Suprapubic skin (tissue), 4 donors: ENCODE measurements around the gene RRP8. TPM values are rescaled to one million over a fixed set of nuclear protein-coding genes. Genes with fewer than 3 reads are reported as not detected.

Experiments
- DNase-seq, 2 donors: peaks; one replicate each; pipeline ENCODE4 v3.0.0-alpha.2; 2019; ENCODE audit warnings: low spot score in 2 of 2
- H3K27ac ChIP-seq: fragments of 200-600 bp; sonication (generic); one replicate; pipeline ENCODE4 v1.5.1; 2019
- H3K27me3 ChIP-seq: fragments of 200-600 bp; sonication (generic); one replicate; pipeline ENCODE4 v1.5.1; 2019
- H3K36me3 ChIP-seq: fragments of 200-600 bp; sonication (generic); one replicate; pipeline ENCODE4 v1.5.1; 2019
- H3K4me1 ChIP-seq: fragments of 200-600 bp; sonication (generic); one replicate; pipeline ENCODE4 v1.5.1; 2019
- H3K4me3 ChIP-seq: fragments of 200-600 bp; sonication (generic); one replicate; pipeline ENCODE4 v1.5.1; 2019; ENCODE audit warnings: mild to moderate bottlenecking
- H3K9me3 ChIP-seq: fragments of 200-600 bp; sonication (generic); one replicate; pipeline ENCODE4 v1.5.1; 2019
- CTCF ChIP-seq, 2 donors: fragments of 200-600 bp in 1 of 2; fragments of 450-650 bp in 1 of 2; sonication (generic) in 1 of 2; IDR thresholded peaks; one replicate each; pipeline ENCODE4 v1.5.1; 2016 to 2019; ENCODE audit warnings: antibody characterized with exemption in 2 of 2, mild to moderate bottlenecking in 1 of 2, moderate library complexity in 1 of 2
- EP300 ChIP-seq: sonication (generic); formaldehyde crosslinking; IDR thresholded peaks from one replicate; pipeline ENCODE4 v1.6.1; 2017; ENCODE audit warnings: antibody characterized with exemption
- POLR2A ChIP-seq, 2 donors: fragments of 450-650 bp; IDR thresholded peaks; one replicate each; pipeline ENCODE4 v1.6.1; 2017; ENCODE audit warnings: antibody characterized with exemption in 2 of 2, mild to moderate bottlenecking in 2 of 2, moderate library complexity in 2 of 2
- POLR2AphosphoS5 ChIP-seq, 3 donors: sonication (generic); formaldehyde crosslinking; IDR thresholded peaks; one replicate each; pipeline ENCODE4 v1.6.1; 2017; ENCODE audit warnings: antibody characterized with exemption in 3 of 3
- WGBS: methylation state at CpG from one replicate; pipeline ENCODE4 v1.1.5; 2018; 5-methylcytosine and 5-hydroxymethylcytosine counted together
- total RNA-seq, 4 donors: library from RNA; depleted of rRNA; stranded (reverse); fragments of >200 nt; gene quantifications; one replicate each; pipeline ENCODE4 v1.1.0, GENCODE V29; 2016

The RRP8 gene
- total RNA-seq, 4 donors from 2014 or later: 15.9 to 33.6 (median 18.3) TPM

- no peak overlapping the region for H3K4me3 ChIP-seq
- no peaks in the 10 kb centered on the region for H3K36me3 ChIP-seq
- 83% methylated on average over 1 of the region's 1 CpG for WGBS
- TF ChIP-seq EP300 (no peak), CTCF (IDR thresholded peaks at IDR 0.05) (no peak), POLR2AphosphoS5 (IDR thresholded peaks at IDR 0.05) (no peak), POLR2A (IDR thresholded peaks at IDR 0.05) (no peak)
- peaks cover 10% of the 10 kb centered on the region for H3K9me3 ChIP-seq
- no peaks in the 10 kb centered on the region for H3K27me3 ChIP-seq
- DNase-seq: no peak
- peaks cover 8% of the 10 kb centered on the region for H3K4me1 ChIP-seq
- H3K27ac ChIP-seq: no peak overlapping the region
Measured at GRCh38 chr11:6583584-6583983, 19.8 kb downstream of the RRP8 start.

- WGBS: 100% methylated on average over 2 of the region's 2 CpGs
Measured at GRCh38 chr11:6579681-6580080, 23.7 kb downstream of the RRP8 start.

GRCh38 chr11:6578134-6578533, 25.3 kb downstream of the RRP8 start:
- WGBS: 96% methylated on average over 1 of the region's 1 CpG
- Histone ChIP-seq H3K4me3 (no peak overlapping the region), H3K27ac (no peak overlapping the region), H3K27me3 (no peaks in the 10 kb centered on the region), H3K36me3 (no peaks in the 10 kb centered on the region), H3K9me3 (peaks cover 4% of the 10 kb centered on the region), H3K4me1 (peaks cover 11% of the 10 kb centered on the region)
- no peak for DNase-seq
- TF ChIP-seq EP300 (no peak), CTCF (IDR thresholded peaks at IDR 0.05) (no peak), POLR2A (IDR thresholded peaks at IDR 0.05) (no peak), POLR2AphosphoS5 (IDR thresholded peaks at IDR 0.05) (no peak)

More at GRCh38 chr11:6579681-6580080, 23.7 kb downstream of the RRP8 start:
- peaks cover 10% of the 10 kb centered on the region for H3K9me3 ChIP-seq
- H3K27me3 ChIP-seq: no peaks in the 10 kb centered on the region
- no peak for DNase-seq
- peaks cover 11% of the 10 kb centered on the region for H3K4me1 ChIP-seq
- H3K36me3 ChIP-seq: no peaks in the 10 kb centered on the region
- no peak overlapping the region for H3K4me3 ChIP-seq
- no peak for TF ChIP-seq CTCF (IDR thresholded peaks at IDR 0.05)
- TF ChIP-seq EP300: no peak
- no peak for TF ChIP-seq POLR2AphosphoS5 (IDR thresholded peaks at IDR 0.05)
- TF ChIP-seq POLR2A (IDR thresholded peaks at IDR 0.05): no peak
- H3K27ac ChIP-seq: no peak overlapping the region

GRCh38 chr11:6576471-6577373, 26.7 kb downstream of the RRP8 start:
- 50% methylated on average over 5 of the region's 6 CpGs for WGBS
- H3K36me3 ChIP-seq: no peaks in the 10 kb centered on the region
- H3K27me3 ChIP-seq: no peaks in the 10 kb centered on the region
- peak overlapping the region; percentile 51 for H3K27ac ChIP-seq
- no peak overlapping the region for H3K4me3 ChIP-seq
- DNase-seq: no peak
- TF ChIP-seq EP300 (no peak), CTCF (IDR thresholded peaks at IDR 0.05) (no peak), POLR2A (IDR thresholded peaks at IDR 0.05) (no peak), POLR2AphosphoS5 (IDR thresholded peaks at IDR 0.05) (no peak)
- H3K9me3 ChIP-seq: no peaks in the 10 kb centered on the region
- H3K4me1 ChIP-seq: peaks cover 11% of the 10 kb centered on the region
